ENCODE results near the gene KNTC1.
"Not testable (repeated sequence)": the region's sequence is repeated elsewhere in the genome, so short reads cannot be mapped to it uniquely, and the experiment has no call there.

GRCh38 chr12:122653291-122653690 lies 126.2 kb downstream of the KNTC1 start:
- not testable (repeated sequence) for TF ChIP-seq EZH2phosphoT487 (IDR thresholded peaks at IDR 0.05; ENCODE audit: low read depth); CTCF (IDR thresholded peaks at IDR 0.05; ENCODE audit: low read depth, low read length)
